ENCODE measurements around the gene AKR1B15.

DNA sequence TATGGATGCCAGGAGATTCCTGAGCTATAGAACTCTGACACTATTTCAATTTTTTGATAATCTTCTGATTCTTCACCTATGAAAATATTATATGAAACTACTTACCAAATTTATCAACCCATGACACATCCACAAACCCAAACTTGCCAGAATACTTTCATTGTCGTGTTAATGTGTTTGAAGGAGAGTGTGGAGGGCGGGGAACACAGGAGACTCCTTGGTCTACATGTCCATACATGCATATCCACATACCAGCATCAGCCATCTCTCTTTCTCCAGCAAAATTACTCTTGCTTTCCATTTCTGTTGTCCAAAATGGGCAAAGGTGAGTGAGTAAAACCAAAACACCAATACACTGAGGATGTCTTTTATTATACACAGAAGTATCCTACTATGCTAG, 74.3 kb downstream of the AKR1B15 start:
- TF ChIP-seq, protein P1, sequence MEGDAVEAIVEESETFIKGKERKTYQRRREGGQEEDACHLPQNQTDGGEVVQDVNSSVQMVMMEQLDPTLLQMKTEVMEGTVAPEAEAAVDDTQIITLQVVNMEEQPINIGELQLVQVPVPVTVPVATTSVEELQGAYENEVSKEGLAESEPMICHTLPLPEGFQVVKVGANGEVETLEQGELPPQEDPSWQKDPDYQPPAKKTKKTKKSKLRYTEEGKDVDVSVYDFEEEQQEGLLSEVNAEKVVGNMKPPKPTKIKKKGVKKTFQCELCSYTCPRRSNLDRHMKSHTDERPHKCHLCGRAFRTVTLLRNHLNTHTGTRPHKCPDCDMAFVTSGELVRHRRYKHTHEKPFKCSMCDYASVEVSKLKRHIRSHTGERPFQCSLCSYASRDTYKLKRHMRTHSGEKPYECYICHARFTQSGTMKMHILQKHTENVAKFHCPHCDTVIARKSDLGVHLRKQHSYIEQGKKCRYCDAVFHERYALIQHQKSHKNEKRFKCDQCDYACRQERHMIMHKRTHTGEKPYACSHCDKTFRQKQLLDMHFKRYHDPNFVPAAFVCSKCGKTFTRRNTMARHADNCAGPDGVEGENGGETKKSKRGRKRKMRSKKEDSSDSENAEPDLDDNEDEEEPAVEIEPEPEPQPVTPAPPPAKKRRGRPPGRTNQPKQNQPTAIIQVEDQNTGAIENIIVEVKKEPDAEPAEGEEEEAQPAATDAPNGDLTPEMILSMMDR (IDR thresholded peaks at IDR 0.05 in 2 of 3, conservative IDR thresholded peaks at IDR 0.05 in 1 of 3; ENCODE audit: borderline replicate concordance in 1 of 3, insufficient read depth in 1 of 3, low read depth in 2 of 3, low read length in 2 of 3): no peak
- no peak for TF ChIP-seq ZFX (IDR thresholded peaks at IDR 0.05)
- no peak for TF ChIP-seq SP1 (IDR thresholded peaks at IDR 0.05; ENCODE audit: low read depth)
- TF ChIP-seq POLR2A (IDR thresholded peaks at IDR 0.05; ENCODE audit: borderline replicate concordance, extremely low read depth, insufficient read depth, insufficient read length): no peak
- no peak for TF ChIP-seq ELF1 (IDR thresholded peaks at IDR 0.05; ENCODE audit: borderline replicate concordance, low read depth)
- no peak for TF ChIP-seq JUND (IDR thresholded peaks at IDR 0.05)
- TF ChIP-seq ZNF274 (IDR thresholded peaks at IDR 0.05; ENCODE audit: low read depth, low read length): no peak
- TF ChIP-seq EZH2 (IDR thresholded peaks at IDR 0.05): no peak
- TF ChIP-seq POLR2AphosphoS5 (IDR thresholded peaks at IDR 0.05; ENCODE audit: low read depth, low read length): no peak
- no peak for TF ChIP-seq ATF3 (IDR thresholded peaks at IDR 0.05)
- no peak for TF ChIP-seq CEBPB (IDR thresholded peaks at IDR 0.05; ENCODE audit: low read depth)
